ENCODE data around the gene CD84.
"Not testable (repeated sequence)": the region's sequence is repeated elsewhere in the genome, so short reads cannot be mapped to it uniquely, and the experiment has no call there.

CD84 gene

DNA sequence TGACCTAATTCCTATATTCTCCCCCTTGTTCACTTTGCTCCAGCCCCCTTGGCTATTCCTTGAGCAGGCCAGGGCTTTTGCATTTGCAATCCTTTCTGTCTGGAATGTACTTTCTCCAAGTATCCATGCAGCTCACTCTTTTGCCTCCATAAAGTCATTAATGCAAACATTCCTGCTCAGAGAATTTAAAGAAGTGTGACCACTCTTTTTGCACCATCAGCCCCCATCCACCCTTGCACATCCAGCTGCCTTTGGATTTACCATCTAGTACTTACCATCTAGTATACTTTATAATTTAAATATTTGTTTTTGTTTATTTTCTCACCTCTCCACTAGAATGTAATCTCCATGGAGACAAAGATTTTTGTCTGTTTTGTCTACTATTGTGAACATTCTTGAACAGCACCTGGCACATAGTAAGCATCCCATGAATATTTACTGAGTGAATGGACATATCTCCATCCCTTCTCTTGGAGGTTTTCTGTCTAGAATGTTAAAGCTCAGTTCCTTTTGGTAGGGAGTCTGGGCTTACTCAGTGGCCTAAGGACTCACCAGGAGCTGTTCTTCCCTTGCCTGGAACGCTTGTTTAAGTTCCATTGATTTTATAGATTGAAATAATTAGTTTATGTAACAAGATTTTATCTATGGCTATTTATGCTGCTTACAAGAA lies 78.8 kb downstream of the CD84 start:
- DNase-seq, result no peak

DNA sequence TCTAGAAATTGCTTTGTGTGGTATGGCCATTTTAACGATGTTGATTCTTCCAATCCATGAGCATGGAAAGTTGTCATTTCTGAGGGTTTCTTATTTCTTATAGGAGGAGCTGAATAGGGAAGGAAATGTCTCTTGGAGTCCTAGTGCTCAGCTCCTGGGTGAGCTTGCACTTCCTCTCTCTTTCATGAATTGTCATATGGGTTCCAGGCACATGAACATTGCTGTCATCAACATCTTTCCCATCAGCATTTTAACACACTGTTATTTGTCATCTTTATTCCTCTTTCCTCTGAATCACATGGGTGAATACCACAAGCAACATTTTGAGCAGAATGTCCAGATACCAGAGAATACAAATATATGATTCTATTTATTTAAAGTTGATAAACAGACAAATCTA lies 79.7 kb downstream of the CD84 start:
- no peak for DNase-seq

DNA sequence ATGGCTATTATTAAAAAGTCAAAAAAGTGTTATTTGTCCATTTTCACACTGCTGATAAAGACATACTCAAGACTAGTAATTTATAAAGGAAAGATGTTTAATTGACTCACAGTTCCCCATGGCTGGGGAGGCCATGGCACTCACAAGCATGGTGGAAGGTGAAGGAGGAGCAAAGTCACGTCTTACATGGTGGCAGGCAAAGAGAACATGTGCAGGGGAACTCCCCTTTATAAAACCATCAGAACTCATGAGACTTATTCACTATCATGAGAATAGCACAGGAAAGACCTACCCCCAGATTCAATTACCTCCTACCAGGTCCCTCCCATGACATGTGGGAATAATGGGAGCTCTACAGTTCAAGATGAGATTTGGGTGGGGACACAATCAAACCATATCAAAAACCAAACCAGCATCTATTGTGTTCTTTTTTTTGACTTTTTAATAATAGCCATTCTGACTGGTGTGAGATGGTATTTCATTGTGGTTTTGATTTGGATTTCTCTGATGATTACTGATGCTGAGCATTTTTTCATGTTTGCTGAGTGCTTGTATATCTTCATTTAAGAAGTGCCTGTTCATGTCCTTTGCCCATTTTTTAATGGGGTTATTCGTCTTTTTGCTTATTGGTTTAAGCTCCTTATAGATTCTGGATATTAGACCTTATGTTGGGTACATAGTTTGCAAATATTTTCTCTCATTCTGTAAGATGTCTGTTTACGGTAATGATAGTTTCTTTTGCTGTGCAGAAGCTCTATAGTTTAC lies 80.8 kb downstream of the CD84 start:
- DNase-seq, result not testable (repeated sequence)

DNA sequence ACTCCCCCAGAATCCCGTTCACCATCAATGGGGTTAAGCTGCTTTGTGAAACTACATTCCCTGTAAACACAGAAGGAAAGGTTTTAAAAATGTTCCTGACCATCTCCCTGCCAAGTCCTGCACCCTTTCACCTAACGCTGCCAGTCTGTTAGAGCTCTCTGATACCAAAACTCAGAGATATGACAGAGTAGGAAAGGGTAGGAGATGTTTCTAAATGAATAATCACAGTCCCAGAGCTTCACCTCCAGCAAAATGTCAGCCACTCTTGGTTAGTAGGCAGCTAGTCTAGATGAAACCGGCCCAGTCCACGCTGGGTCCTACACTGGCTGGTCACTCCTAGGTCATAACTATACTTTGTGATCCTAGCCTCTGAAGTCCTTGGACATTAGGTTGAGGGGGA lies 83.0 kb downstream of the CD84 start:
- DNase-seq, result no peak

DNA sequence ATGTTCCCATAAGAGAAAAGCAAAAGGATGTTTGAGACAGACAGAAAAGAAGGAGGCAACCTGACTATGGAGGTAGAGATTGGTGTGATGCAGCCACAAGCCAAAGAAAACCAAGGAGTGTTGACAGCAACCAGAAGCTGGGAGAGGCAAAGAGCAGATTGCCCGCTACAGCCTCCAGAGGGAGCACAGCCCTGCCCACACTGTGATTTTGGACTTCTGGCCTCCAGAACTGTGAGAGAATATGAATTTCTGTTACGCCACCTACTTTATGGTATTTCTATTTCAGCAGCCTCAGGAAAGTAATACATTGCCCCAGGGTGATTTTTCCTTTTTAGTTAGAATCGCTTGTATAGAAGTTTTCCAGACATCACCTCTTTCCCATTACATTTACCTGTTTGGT lies 84.7 kb downstream of the CD84 start:
- DNase-seq, result no peak

DNA sequence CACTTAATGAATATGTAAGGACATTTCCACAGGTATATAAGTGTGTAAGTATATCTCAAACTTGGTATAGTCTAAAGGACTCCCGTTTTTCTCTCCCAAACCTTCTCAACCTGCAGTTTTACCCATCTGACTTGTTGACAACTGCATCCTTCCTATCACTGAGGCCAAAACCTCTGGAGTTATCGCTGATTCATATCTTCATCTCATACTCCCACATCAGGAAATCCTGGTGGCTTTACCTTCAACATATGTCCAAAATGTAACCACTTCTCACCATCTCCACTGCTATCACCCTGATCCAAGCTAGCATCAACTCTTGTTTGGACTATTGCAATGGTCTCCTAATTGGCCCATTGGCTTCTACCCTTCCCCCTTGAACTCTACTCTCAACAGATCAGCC lies 86.7 kb downstream of the CD84 start:
- no peak for DNase-seq

DNA sequence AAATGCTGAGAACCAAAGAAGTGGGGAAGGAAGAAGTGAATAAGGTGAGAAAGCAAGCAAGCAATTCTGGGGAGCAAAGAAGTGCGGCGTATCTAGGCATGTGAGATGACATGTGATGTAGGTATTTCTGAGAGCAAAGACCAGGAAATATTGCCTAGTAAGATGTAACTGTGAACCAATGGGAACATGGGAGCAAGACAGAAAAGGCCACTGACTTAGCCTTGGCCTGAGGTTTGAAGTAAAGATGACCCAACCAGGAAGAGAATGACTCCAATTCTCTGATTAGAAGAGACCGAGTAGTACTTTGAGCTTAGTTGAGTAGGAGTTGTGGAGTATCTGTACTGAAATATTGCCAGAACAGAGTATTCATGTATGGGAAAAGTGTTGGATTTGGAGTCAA lies 87.3 kb downstream of the CD84 start:
- DNase-seq, result no peak

Measured in kidney glomerular epithelial cell (primary cell).